Lower lobe of right lung (tissue), 2 donors: ENCODE results near the gene PAOX. TPM values are rescaled to one million over a fixed set of nuclear protein-coding genes. Genes with fewer than 3 reads are reported as not detected.
A peak's percentile ranks its signal among the peaks of the same experiment; 100 is the strongest.

ENCODE experiments used
- ATAC-seq, 2 donors: fragments of 200-7000 bp; cut with Tn5 transposase; one replicate each; pipeline ENCODE4 v1.9.1; 2020 to 2022; ENCODE audit warnings: mild to moderate bottlenecking in 2 of 2, moderate library complexity in 2 of 2
- DNase-seq: peaks from one replicate; pipeline ENCODE4 v3.0.0-alpha.2; 2020
- H3K27ac ChIP-seq: fragments of 200-600 bp; one replicate; pipeline ENCODE4 v1.8.0; 2022
- H3K27me3 ChIP-seq: fragments of 200-600 bp; one replicate; pipeline ENCODE4 v1.8.0; 2022; ENCODE audit warnings: low read depth
- H3K36me3 ChIP-seq: fragments of 200-600 bp; one replicate; pipeline ENCODE4 v1.8.0; 2022; ENCODE audit warnings: mild to moderate bottlenecking
- H3K4me1 ChIP-seq: fragments of 200-600 bp; one replicate; pipeline ENCODE4 v1.8.0; 2022
- H3K4me3 ChIP-seq: fragments of 200-600 bp; one replicate; pipeline ENCODE4 v1.8.0; 2022; ENCODE audit warnings: mild to moderate bottlenecking
- H3K9me3 ChIP-seq: fragments of 200-600 bp; one replicate; pipeline ENCODE4 v1.8.0; 2022
- intact Hi-C: fragments of 100-400 bp; cut with DNase I; formaldehyde crosslinking; loops from one replicate; pipeline ENCODE4 v1.11.0; 2022
- total RNA-seq: library from RNA; stranded (reverse); fragmentation: NEBNext Ultra II Directional; extraction: Animal tissue kit (Norgen Biotek cat#: 25700); gene quantifications from one replicate; pipeline ENCODE4 v1.2.1, GENCODE V29; 2021
- TF ChIP-seq, protein P1 (sequence below): fragments of 200-600 bp; IDR thresholded peaks from one replicate; pipeline ENCODE4 v1.8.0; 2022; ENCODE audit warnings: antibody characterized with exemption, mild to moderate bottlenecking
- donor health status: DM: no; HTN: yes; CAD: no; lungs with severe emphysema.

The PAOX gene
- total RNA-seq, 1 donor from 2014 or later = 6.9 TPM

DNA sequence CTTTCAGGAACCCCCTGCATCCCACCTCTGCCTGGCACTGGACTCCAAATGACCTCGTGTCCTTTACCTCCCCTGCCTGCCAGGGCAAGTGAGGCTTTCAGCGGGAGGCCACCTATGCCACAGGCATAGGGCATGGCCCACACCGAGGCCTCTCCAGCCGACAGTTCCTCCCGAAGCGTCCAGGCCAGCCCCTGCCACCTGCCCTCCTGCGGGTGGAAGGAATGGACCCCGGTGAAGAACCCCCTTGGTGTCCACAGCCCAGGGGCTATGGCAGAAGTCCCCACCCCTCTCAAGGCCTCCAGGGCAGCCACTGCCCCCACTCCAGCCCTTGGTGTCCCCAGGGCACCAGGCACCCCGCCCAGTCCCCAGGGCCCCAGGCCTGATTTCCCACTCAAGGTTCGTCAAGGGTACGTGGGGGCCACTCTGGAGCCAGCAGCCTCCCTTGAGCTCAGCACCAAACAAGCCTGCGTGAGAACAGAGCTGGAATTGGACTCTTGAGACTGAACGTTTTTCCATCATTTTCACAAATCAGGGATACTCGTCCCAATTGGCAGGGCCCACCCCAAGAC, 24.3 kb upstream of the PAOX start:
- no peak overlapping the region for H3K4me3 ChIP-seq
- H3K36me3 ChIP-seq = no peaks in the 10 kb centered on the region
- H3K27ac ChIP-seq = no peak overlapping the region
- TF ChIP-seq, protein P1, sequence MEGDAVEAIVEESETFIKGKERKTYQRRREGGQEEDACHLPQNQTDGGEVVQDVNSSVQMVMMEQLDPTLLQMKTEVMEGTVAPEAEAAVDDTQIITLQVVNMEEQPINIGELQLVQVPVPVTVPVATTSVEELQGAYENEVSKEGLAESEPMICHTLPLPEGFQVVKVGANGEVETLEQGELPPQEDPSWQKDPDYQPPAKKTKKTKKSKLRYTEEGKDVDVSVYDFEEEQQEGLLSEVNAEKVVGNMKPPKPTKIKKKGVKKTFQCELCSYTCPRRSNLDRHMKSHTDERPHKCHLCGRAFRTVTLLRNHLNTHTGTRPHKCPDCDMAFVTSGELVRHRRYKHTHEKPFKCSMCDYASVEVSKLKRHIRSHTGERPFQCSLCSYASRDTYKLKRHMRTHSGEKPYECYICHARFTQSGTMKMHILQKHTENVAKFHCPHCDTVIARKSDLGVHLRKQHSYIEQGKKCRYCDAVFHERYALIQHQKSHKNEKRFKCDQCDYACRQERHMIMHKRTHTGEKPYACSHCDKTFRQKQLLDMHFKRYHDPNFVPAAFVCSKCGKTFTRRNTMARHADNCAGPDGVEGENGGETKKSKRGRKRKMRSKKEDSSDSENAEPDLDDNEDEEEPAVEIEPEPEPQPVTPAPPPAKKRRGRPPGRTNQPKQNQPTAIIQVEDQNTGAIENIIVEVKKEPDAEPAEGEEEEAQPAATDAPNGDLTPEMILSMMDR = no peak
- peaks cover 8% of the 10 kb centered on the region for H3K27me3 ChIP-seq
- DNase-seq (no peak), ATAC-seq (no peak)
- intact Hi-C loops = no loop called here
- peaks cover 18% of the 10 kb centered on the region for H3K4me1 ChIP-seq
- H3K9me3 ChIP-seq = no peaks in the 10 kb centered on the region

DNA sequence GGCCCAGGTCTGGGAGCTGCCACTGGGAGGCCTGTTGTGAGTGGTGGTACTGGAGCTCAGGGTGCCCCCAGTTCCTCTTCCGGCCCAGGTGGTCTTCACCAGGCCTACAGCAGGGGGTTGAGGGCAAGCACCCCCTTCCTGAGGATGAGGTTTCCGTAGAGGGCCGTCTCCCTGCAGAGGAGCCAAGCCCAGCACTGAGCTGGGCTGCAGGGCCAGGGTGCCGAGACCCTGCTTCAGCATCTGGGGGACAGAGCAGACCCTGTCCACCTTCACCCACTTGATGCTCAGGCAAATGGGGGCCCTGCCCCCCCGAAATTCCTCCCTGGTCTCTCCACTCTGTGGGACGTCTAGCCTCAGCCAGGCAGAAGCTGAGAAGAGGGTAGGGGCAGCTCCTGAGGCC, 23.8 kb upstream of the PAOX start:
- Histone ChIP-seq H3K4me3 (no peak overlapping the region), H3K9me3 (no peaks in the 10 kb centered on the region), H3K4me1 (peaks cover 18% of the 10 kb centered on the region), H3K36me3 (no peaks in the 10 kb centered on the region), H3K27me3 (peaks cover 3% of the 10 kb centered on the region), H3K27ac (no peak overlapping the region)
- TF ChIP-seq, protein P1 = no peak
- peak; percentile 26 for DNase-seq
- intact Hi-C loops = no loop called here
- no peak for ATAC-seq

DNA sequence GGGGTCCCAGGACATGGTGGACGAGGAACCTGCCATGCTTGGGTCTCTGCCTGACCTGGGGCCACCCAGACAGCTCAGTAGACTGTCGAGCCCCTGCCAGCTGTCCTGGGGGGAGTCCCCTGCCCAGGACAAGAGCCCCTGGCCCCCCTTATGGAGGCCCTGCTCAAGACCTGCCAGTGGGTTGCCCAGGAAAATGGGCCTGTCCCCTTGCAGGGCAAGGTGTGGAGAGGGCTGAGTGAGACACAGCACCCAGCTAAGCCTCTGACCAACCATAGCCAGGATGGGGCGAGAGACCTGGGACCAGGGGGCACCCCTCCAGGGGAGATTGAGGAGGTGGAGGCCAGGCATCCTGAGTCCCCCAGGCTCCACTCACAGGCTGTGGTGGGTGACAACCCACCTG, 23.1 kb upstream of the PAOX start:
- DNase-seq = no peak
- TF ChIP-seq, protein P1 = no peak
- H3K27ac ChIP-seq = no peak overlapping the region
- no peaks in the 10 kb centered on the region for H3K36me3 ChIP-seq
- H3K9me3 ChIP-seq = no peaks in the 10 kb centered on the region
- intact Hi-C loops = no loop called here
- peaks cover 18% of the 10 kb centered on the region for H3K4me1 ChIP-seq
- H3K4me3 ChIP-seq = no peak overlapping the region
- H3K27me3 ChIP-seq = no peaks in the 10 kb centered on the region
- ATAC-seq = no peak

DNA sequence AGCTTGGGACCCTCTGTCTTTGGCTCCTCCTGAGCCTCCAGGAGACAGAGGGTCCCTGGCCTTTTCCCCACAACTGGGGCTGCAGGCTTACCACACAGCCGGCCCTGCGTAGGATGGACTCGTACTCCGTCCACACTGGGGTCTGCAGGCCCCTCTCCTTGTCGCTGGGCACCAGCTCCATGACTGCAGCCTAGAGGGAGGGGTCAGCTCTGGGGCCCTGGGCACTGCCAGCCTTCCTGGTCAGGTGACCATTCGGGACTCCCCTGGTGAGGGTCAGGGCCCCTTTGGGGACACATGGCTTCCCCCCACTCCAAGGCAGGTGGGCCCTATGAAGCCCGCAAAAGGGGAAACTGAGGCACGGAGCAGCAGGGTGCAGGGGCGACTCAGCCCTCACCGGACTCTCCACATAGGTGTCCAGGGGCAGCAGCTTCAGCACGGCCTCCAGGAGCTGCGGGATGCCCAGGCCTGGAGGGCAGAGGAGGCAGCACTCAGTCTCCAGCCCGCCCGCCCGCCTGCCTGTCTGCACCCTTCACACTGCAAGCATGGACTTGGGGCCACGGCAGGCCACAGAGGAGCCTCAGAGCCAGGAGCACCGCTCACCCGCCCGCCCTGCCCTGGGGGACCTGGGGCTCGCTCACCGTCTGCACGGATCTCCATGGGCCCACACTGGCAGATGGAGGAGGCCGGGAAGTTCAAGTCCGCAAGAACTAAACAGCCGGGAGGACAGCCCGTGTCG, 22.3 kb upstream of the PAOX start:
- TF ChIP-seq, protein P1 = no peak
- ATAC-seq = no peak
- peak; percentile 40 for DNase-seq
- Histone ChIP-seq H3K4me1 (peaks cover 18% of the 10 kb centered on the region), H3K36me3 (peaks cover 4% of the 10 kb centered on the region), H3K4me3 (peak overlapping the region; percentile 74), H3K27ac (peak overlapping the region; percentile 85), H3K27me3 (no peaks in the 10 kb centered on the region), H3K9me3 (no peaks in the 10 kb centered on the region)
- intact Hi-C loops = no loop called here

DNA sequence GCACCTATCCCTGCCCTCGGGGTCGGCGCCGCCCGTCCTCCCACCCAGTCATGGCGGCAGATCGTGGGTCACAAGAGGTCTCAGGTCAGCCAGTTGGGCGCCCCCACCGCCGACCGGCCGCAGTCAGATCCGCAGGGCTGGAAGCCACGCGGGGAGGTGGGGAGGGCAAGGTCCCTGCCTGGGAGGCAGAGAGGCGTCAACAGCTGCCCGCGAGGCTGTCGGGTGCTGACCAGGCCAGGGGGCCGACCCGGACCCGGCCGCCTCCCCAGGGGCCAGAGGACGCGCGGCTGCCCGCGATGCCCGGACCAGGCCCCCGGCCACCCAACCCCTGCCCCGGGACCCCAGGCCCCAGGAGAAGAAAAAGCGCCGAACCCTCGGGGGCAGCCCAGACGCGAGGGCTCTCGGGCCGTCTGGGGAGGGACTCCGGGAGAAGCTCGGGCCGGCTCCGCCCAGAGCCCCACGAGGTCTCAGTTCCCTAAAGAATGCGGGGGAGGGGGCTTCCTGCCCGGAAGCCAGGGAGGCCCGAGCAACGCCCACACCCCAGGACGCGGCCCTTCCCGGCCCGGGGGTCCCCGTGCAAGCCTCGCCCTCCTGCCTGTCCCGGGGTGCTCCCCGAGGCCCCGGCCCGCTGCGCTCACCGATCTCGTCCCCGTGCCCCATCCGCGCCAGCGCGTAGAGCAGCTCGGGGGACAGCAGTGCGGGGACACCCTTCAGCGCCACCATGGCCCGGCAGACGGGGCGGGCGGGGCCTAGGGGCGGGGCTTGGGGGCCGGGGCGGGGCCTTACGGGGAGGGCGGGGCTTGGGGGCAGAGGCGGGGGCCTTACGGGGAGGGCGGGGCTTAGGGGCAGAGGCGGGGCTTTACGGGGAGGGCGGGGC, 21.5 kb upstream of the PAOX start, which contains the start of gene FUOM:
Gene FUOM (minus strand): TSS at position 735 of the 877 bp plus-strand sequence. CDS start 12 bp downstream, at position 723.
- peak within 1 kb of the TSS; percentile 74 for H3K4me3 ChIP-seq
- no peaks in the 10 kb centered on the region for H3K27me3 ChIP-seq
- ATAC-seq = peak; percentile 89 to 91
- no peaks in the 10 kb centered on the region for H3K9me3 ChIP-seq
- TF ChIP-seq, protein P1 = peak; percentile 7
- H3K4me1 ChIP-seq = peaks cover 18% of the 10 kb centered on the region
- DNase-seq = peak; percentile 87
- intact Hi-C loops = no loop called here
- peak within 1 kb of the TSS; percentile 85 for H3K27ac ChIP-seq
- peaks cover 12% of the 10 kb centered on the region for H3K36me3 ChIP-seq
